T-helper 1 cell treated with Interleukin-12 subunit alpha and Interleukin-12 subunit beta and Interleukin-4 antibody, amounts not matched to agents 30 μg/mL and 1 μg/mL, for 36 hours (primary cell): ENCODE data around the gene CYFIP2.

ENCODE experiments used
- H3K27ac Mint-ChIP-seq: one replicate; pipeline ENCODE4 v1.8.0; 2021; ENCODE audit warnings: mild to moderate bottlenecking, mixed read lengths
- H3K27me3 Mint-ChIP-seq: one replicate; pipeline ENCODE4 v1.8.0; 2021; ENCODE audit warnings: low read depth, mixed read lengths
- H3K36me3 Mint-ChIP-seq: one replicate; pipeline ENCODE4 v1.8.0; 2021; ENCODE audit warnings: low read depth, mixed read lengths
- H3K4me1 Mint-ChIP-seq: one replicate; pipeline ENCODE4 v1.8.0; 2021; ENCODE audit warnings: low read depth, mixed read lengths
- H3K4me3 Mint-ChIP-seq: one replicate; pipeline ENCODE4 v1.8.0; 2021; ENCODE audit warnings: mild to moderate bottlenecking, moderate library complexity, mixed read lengths
- H3K9me3 Mint-ChIP-seq: one replicate; pipeline ENCODE4 v1.8.0; 2021; ENCODE audit warnings: mixed read lengths

Gene CYFIP2

GRCh38 chr5:157245476-157245875 is 20.4 kb upstream of the CYFIP2 start:
- Mint-ChIP-seq H3K36me3 (peaks cover 89% of the 10 kb centered on the region), H3K27ac (peak overlapping the region; percentile 70), H3K4me3 (no peak overlapping the region), H3K9me3 (no peaks in the 10 kb centered on the region), H3K27me3 (no peaks in the 10 kb centered on the region), H3K4me1 (peaks cover 63% of the 10 kb centered on the region)

DNA sequence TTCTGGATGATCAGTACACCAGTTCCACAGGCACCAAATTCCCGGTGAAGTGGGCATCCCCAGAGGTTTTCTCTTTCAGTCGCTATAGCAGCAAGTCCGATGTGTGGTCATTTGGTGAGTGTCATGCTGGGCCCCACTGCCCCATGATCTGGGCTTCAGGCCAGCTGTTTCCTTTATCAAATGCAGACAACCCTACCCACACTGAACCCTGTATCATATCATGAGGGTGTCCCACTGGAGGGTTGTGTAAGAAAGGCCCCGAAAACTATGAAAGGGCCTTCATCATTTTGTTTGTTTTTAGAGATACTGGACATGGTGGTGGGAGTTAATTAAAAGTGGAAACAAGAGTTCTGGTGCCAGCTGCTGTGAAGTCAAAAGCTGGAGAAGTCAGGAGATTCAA is 20.0 kb upstream of the CYFIP2 start:
- Mint-ChIP-seq H3K9me3 (no peaks in the 10 kb centered on the region), H3K4me3 (no peak overlapping the region), H3K36me3 (peaks cover 89% of the 10 kb centered on the region), H3K4me1 (peaks cover 67% of the 10 kb centered on the region), H3K27me3 (no peaks in the 10 kb centered on the region), H3K27ac (peak overlapping the region; percentile 70)

- Mint-ChIP-seq H3K27ac (peak overlapping the region; percentile 70), H3K4me3 (peak overlapping the region; percentile 38), H3K4me1 (peaks cover 76% of the 10 kb centered on the region), H3K9me3 (no peaks in the 10 kb centered on the region), H3K36me3 (peaks cover 88% of the 10 kb centered on the region), H3K27me3 (no peaks in the 10 kb centered on the region)
Observed at GRCh38 chr5:157247267-157247666, 18.7 kb upstream of the CYFIP2 start.

DNA sequence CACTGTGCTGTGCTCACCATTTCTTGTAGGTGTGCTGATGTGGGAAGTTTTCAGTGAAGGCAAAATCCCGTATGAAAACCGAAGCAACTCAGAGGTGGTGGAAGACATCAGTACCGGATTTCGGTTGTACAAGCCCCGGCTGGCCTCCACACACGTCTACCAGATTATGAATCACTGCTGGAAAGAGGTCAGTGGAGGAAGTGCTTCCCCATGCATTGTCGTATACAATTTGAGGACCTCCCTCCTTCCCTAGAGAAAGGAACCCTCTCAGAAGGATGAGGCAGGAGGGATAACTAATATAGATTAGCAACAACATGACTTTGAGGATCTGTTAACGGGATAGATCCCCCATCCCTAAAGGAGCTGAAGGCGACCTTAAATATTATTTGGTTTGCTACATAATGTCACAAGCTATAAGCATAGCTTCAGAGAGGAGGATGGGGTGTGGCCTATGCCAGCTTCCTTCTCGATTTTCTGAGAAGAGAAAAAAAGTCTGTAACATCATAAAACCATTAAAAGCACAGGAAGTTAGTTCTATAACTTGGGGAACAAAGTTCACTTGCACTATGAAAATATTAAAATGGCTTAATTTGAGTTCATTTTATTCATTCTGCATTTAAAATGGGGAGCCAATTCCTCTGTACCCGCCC is 17.0 kb upstream of the CYFIP2 start:
- peaks cover 85% of the 10 kb centered on the region for H3K4me1 Mint-ChIP-seq
- peaks cover 88% of the 10 kb centered on the region for H3K36me3 Mint-ChIP-seq
- no peaks in the 10 kb centered on the region for H3K9me3 Mint-ChIP-seq
- H3K27me3 Mint-ChIP-seq: no peaks in the 10 kb centered on the region
- peak overlapping the region; percentile 53 for H3K4me3 Mint-ChIP-seq
- H3K27ac Mint-ChIP-seq: peak overlapping the region; percentile 95

DNA sequence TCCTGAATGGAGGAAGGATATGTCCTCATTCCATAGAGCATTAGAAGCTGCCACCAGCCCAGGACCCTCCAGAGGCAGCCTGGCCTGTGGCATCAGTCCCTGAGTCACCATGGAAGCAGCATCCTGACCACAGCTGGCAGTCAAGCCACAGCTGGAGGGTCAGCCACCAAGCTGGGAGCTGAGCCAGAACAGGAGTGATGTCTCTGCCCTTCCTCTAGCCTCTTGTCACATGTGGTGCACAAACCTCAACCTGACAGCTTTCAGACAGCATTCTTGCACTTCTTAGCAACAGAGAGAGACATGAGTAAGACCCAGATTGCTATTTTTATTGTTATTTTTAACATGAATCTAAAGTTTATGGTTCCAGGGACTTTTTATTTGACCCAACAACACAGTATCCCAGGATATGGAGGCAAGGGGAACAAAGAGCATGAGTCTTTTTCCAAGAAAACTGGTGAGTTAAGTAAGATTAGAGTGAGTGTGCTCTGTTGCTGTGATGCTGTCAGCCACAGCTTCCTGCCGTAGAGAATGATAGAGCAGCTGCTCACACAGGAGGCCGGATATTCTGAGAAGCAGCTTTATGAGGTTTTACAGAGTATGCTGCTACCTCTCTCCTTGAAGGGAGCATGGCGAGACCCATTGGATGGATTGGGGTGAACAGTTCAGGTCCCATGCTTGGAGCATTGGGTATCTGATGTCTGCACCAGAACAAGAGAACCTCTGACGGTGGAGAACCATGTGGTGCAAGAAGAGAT is 13.0 kb upstream of the CYFIP2 start:
- Mint-ChIP-seq H3K9me3 (no peaks in the 10 kb centered on the region), H3K36me3 (peaks cover 81% of the 10 kb centered on the region), H3K4me3 (peak overlapping the region; percentile 72), H3K27me3 (no peaks in the 10 kb centered on the region), H3K4me1 (peaks cover 87% of the 10 kb centered on the region), H3K27ac (peak overlapping the region; percentile 98)

DNA sequence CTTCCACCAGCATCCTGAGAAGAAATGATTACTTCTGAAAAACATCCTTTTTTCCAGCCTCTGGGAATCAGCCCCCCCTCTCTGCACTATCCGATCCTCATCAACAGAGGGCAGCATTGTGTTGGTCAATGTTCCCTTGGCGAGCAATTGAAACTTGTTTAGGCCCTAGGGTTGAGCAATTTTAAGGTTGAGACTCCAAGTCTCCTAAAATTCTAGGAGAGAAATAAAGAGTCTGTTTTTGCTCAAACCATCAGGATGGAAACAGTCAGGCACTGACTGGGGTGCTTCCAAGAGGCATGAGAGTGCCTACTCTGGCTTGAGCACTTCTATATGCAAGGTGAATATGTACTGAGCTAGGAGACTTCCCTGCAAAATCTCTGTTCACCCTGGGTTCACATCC is 12.4 kb upstream of the CYFIP2 start:
- Mint-ChIP-seq H3K27me3 (no peaks in the 10 kb centered on the region), H3K27ac (peak overlapping the region; percentile 98), H3K4me3 (peak overlapping the region; percentile 72), H3K9me3 (no peaks in the 10 kb centered on the region), H3K4me1 (peaks cover 82% of the 10 kb centered on the region), H3K36me3 (peaks cover 76% of the 10 kb centered on the region)

DNA sequence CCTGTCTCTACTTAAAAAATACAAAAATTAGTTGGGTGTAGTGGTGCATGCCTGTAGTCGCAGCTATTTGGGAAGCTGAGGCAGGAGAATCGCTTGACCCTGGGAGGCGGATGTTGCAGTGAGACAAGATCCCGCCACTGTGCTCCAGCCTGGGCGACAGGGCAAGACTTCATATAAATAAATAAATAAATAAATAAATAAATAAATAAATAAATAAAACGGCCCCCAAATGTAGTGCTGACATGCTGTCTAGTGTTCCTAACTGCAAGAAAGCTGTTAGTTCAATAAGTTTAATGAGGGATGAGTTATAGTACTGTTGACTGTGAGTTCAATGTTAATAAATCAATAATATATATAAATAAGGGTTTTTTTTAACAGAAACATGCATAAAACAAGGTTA is 7.5 kb upstream of the CYFIP2 start:
- Mint-ChIP-seq H3K27me3 (no peaks in the 10 kb centered on the region), H3K4me3 (no peak overlapping the region), H3K9me3 (no peaks in the 10 kb centered on the region), H3K4me1 (peaks cover 56% of the 10 kb centered on the region), H3K27ac (no peak overlapping the region), H3K36me3 (peaks cover 38% of the 10 kb centered on the region)

- no peaks in the 10 kb centered on the region for H3K9me3 Mint-ChIP-seq
- H3K27ac Mint-ChIP-seq: no peak overlapping the region
- H3K36me3 Mint-ChIP-seq: peaks cover 28% of the 10 kb centered on the region
- no peaks in the 10 kb centered on the region for H3K27me3 Mint-ChIP-seq
- no peak overlapping the region for H3K4me3 Mint-ChIP-seq
- peaks cover 58% of the 10 kb centered on the region for H3K4me1 Mint-ChIP-seq
Observed at GRCh38 chr5:157259699-157260098, 6.2 kb upstream of the CYFIP2 start.

DNA sequence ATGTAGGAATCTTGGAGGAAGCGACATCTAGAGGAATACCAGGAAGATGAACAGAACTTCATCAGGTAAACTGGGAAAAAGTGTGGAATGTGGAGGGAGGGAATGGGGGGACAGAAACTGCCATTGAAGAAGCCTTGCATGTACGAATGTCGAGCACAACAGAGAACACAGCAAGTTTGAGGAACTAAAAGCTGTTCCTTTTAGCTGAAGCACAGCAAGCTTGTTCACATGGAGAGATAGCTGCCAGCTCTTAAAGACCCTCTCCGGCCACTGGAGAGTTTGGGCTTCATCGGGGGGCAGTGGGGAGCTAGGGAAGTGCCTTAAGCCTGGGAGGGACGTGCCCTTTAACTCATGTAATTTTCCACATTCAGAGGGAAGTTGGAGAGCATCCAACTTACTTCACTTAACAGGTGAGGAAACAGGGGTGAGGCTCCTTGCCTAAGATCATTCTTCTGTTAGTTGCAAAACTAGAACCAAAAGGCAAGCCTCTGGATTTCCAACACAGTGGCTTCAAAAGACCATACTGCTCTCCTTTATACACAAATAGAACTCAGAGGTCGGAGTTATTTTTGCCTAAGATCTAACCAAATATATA is 2.3 kb upstream of the CYFIP2 start:
- peak overlapping the region; percentile 21 for H3K4me3 Mint-ChIP-seq
- peaks cover 52% of the 10 kb centered on the region for H3K4me1 Mint-ChIP-seq
- H3K9me3 Mint-ChIP-seq: no peaks in the 10 kb centered on the region
- H3K27ac Mint-ChIP-seq: peak overlapping the region; percentile 61
- H3K36me3 Mint-ChIP-seq: peaks cover 20% of the 10 kb centered on the region
- H3K27me3 Mint-ChIP-seq: no peaks in the 10 kb centered on the region

DNA sequence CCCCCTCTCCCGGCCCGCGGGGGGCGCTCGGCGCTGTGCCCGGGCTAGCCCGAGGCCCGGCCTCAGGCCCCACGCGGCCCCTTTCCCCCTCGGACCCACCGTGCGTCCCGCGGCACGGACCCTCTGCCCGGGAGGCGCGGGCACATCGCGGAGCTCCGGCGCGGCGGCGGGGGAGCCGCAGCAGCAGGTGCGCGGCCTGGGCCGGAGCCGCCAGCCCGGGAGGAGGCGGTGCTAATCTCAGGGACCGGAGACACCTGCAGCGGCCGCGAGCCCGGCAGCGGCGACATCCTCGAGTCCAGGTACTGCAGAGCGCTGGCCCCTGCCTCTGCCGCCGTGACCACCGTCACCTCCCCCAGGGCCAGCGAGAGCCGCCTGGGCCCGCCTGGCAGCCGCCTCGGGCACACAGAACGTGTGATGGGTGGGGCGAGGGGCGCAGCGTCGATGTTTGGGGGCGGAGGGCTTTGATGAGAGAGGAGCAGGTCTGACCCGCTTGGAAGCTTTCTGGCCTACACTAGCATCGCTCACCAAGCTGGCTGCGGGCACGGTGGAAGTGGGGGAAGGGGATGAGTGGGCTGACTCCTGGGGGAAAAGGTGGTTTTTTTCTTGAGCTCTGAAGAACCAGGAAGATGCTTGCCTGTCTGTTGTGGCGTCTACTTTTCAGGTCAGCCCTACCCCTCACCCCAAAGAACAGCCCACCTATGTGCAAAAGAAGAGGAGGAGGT is 524 bp downstream of the CYFIP2 start:
- Mint-ChIP-seq H3K27ac (peak overlapping the region; percentile 86), H3K9me3 (no peaks in the 10 kb centered on the region)

GRCh38 chr5:157267025-157267424 is 1.1 kb downstream of the CYFIP2 start:
- Mint-ChIP-seq H3K27me3 (no peaks in the 10 kb centered on the region), H3K4me1 (peaks cover 72% of the 10 kb centered on the region), H3K9me3 (no peaks in the 10 kb centered on the region), H3K27ac (peak overlapping the region; percentile 86), H3K4me3 (peak overlapping the region; percentile 90), H3K36me3 (peaks cover 43% of the 10 kb centered on the region)

More for the DNA sequence above, 524 bp downstream of the CYFIP2 start:
- no peaks in the 10 kb centered on the region for H3K27me3 Mint-ChIP-seq
- H3K4me3 Mint-ChIP-seq: peak overlapping the region; percentile 90
- peaks cover 40% of the 10 kb centered on the region for H3K36me3 Mint-ChIP-seq
- H3K4me1 Mint-ChIP-seq: peaks cover 66% of the 10 kb centered on the region

- peaks cover 43% of the 10 kb centered on the region for H3K36me3 Mint-ChIP-seq
- H3K4me1 Mint-ChIP-seq: peaks cover 77% of the 10 kb centered on the region
- no peaks in the 10 kb centered on the region for H3K27me3 Mint-ChIP-seq
- H3K27ac Mint-ChIP-seq: peak overlapping the region; percentile 86
- no peaks in the 10 kb centered on the region for H3K9me3 Mint-ChIP-seq
- peak overlapping the region; percentile 90 for H3K4me3 Mint-ChIP-seq
Observed at GRCh38 chr5:157267761-157268480, 2.0 kb downstream of the CYFIP2 start.

GRCh38 chr5:157269165-157269671 is 3.3 kb downstream of the CYFIP2 start:
- Mint-ChIP-seq H3K9me3 (no peaks in the 10 kb centered on the region), H3K4me3 (peak overlapping the region; percentile 76), H3K36me3 (peaks cover 40% of the 10 kb centered on the region), H3K27ac (peak overlapping the region; percentile 94), H3K27me3 (no peaks in the 10 kb centered on the region), H3K4me1 (peaks cover 78% of the 10 kb centered on the region)
